Measurements from ENCODE around the gene PDGFB.
"Not testable (repeated sequence)": the region's sequence is repeated elsewhere in the genome, so short reads cannot be mapped to it uniquely, and the experiment has no call there.

PDGFB gene

GRCh38 chr22:39223091-39223710, 21.6 kb downstream of the PDGFB start:
- DNase-seq, result no peak

DNA sequence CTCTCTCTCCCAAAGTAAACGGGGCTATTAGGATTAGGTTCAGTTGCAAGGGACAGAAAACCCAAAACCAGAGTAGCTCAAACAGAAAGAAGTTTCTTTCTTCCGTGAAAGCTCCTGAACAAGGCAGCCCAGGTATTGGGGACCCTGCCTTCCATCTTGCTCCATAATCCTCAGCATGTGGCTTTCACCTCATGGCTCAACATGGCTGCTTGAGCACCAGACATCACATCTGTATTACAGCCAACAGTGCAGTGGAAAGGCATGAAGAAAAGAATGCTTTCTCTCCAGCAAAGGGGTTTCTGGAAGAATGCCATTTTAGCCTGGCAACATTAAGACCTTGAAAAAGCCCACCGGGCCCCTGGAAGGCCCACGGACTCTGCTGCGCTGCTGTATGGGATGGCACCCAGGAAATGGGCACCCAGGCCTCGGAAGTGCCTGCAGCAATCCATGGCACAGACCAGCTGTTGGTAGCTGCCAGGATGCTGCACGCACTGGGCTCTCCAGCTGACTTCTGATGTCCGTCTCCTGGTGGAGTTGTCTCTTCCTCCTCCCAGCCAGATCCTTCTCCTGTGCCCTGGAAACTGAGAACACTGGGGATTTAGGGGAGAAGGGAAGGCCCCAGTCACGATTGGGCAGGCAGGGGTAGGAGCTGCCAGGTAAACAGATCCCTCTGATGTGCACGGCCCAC, 22.6 kb downstream of the PDGFB start:
- DNase-seq, result no peak

- no peak for DNase-seq
Measured at GRCh38 chr22:39220890-39221850, 23.6 kb downstream of the PDGFB start.

DNA sequence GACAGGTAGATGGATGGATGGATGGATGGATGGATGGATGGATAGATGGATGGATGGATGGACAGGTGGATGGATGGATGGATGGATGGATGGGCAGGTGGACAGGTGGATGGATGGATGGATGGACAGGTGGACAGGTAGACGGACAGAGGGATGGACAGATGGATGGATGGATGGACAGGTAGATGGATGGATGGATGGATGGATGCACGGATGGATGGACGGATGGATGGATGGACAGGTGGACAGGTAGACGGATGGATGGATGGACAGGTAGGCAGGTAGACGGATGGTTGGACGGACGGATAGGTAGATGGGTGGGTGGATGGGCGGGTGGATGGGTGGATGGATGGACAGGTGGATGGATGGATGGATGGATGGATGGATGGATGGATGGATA, 24.3 kb downstream of the PDGFB start:
- DNase-seq, result no peak

GRCh38 chr22:39219071-39220039, 25.4 kb downstream of the PDGFB start:
- DNase-seq, result no peak

DNA sequence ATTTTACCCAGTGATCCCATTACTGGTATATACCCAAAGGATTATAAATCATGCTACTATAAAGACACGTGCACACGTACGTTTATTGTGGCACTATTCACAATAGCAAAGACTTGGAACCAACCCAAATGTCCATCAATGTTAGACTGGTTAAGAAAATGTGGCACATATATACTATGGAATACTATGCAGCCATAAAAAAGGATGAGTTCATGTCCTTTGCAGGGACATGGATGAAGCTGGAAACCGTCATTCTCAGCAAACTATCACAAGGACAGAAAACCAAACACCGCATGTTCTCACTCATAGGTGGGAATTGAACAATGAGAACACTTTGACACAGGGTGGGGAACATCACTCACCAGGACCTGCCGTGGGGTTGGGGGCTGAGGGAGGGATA, 26.4 kb downstream of the PDGFB start:
- DNase-seq, result not testable (repeated sequence)

- no peak for DNase-seq
Measured at GRCh38 chr22:39216143-39216490, 28.7 kb downstream of the PDGFB start.

- DNase-seq, result no peak
Measured at GRCh38 chr22:39215426-39216142, 29.2 kb downstream of the PDGFB start.

DNA sequence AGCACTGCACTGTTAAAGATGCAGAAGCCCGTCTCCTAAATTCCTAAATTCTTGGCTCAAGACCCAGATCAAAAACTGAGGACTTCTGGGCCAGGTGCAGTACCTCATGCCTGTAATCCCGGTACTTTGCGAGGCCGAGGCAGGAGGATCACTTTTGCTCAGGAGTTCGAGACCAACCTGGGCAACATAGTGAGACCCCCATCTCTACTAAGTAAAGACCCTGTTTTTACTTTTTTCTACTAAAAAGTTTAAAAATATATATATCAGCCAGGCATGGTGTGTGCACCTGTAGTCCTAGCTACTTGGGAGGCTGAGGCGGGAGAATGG, 29.7 kb downstream of the PDGFB start:
- no peak for DNase-seq

DNA sequence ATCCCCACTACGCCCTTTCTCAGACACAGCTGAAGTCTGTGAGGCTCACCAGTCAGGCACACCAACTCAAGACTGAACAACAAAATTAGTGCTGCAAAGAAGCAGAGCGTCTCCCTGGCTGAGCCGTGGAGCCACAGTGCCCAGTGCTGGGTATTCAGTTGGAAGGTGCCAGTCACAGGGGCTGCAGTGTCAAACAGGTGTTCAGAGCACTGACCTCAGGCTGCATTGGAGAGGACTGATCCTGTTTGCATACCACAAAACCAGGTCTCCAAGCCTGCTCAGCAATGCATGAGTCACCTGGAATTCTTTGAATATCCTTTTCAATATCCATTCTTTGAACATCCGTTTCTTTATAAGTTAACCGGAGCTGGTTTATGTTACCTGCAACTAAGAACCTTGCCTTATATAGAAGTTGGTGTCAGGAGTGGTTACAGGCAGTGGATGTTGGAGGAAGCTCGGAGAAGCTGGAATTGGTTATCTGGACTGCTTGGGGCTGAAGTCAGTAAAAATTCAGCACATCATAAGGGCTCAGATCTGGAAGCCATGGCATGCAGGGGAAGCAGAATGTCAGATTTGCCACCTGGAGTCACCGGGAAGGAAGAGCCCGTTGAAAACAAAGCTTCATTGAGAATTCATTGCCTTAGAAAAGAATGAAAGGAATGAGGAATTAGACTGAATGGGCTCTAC, 30.3 kb downstream of the PDGFB start:
- no peak for DNase-seq

GRCh38 chr22:39214006-39214382, 30.8 kb downstream of the PDGFB start:
- DNase-seq, result no peak

DNA sequence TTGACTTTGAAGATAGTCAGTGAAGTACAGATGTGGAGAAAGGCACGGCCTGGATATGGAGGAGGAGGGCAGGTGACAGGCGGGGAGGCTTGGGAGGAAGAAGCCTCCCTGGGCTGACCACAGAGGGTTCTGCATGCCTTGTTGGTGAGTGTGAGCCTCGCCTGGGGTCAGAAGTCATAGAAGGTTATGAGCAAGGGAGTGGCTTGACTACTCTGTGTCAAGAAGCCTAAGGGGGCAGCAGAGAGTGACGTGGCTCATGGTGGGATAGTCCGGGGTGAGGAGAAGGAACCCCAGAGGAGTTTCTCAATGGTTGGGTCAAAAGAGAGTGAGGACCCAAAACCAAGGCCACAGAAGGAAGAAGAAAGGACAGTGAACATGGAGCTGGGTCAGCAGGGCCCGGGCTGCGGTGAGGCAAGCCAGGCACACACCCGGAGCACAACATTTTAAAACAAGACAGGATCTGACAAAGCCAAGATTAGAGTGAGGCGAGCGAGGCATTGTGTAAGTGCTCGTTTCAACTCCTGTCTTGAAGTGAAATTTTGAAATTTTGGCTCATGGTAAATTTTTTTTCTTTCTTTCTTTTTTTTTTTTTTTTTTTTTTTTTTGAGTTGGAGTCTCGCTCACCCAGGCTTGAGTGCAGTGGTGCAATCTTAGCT, 31.9 kb downstream of the PDGFB start:
- no peak for DNase-seq

- no peak for DNase-seq
Measured at GRCh38 chr22:39209756-39210155, 35.0 kb downstream of the PDGFB start.

- DNase-seq, result no peak
Measured at GRCh38 chr22:39208013-39208680, 36.6 kb downstream of the PDGFB start.

- no peak for DNase-seq
Measured at GRCh38 chr22:39207141-39208012, 37.4 kb downstream of the PDGFB start.

DNA sequence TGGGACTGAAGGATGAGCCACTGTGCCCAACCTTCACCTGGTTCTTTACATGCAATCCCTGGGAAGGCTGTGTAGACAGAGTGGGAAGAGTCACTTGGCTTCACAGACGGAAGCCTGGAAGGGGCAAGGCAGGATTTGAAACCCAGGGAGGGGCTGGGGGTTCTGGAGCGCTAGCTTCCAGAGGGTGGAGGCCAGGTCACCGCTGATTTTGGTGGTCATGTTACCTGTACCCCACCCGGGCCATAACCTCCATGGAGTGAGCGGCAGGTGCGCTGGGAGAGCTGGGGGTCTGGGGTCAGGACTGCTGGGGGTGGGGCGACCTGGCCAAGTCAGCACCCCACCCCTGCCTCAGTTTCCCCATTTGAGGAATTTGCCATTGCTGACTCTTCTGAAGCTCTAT, 38.3 kb downstream of the PDGFB start:
- no peak for DNase-seq

DNA sequence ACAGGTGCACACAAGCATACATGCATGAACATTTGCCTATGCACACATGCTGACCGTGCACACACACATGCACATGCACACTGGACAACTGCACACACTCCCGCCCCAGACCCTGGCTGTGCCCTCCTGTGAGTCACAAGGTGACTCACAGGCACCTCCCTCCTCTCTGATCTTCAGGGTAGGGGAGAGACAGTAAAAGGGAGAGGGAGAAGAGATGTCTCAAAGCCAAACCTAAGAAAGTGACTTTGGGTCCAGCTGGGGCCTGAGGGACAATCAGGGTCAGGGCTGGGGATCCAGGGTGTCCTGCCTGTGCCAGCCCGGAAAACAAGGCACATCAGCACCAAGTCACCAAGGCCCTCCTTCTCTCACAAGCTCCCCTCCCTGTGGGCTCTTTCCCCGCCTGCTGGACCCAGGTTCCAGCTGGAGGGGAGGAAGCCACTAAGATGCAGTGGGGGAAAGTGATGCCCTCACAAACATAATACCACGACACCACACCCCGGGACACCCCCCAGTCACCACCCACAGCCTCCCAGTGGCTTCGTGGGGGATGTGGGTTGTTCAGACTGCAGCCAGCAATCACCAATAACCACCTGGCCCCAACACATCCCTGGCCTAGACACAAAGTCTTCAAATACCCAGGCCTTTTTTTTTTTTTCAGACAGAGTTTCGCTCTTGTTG, 39.3 kb downstream of the PDGFB start:
- no peak for DNase-seq

- DNase-seq, result no peak
Measured at GRCh38 chr22:39204216-39204615, 40.6 kb downstream of the PDGFB start.

- no peak for DNase-seq
Measured at GRCh38 chr22:39197578-39197977, 47.2 kb downstream of the PDGFB start.
